C4-2B (cell line): Measurements from ENCODE around the gene MAMDC2.

Experiments
- H3K27ac ChIP-seq: fragments of 450-650 bp; 2 replicates; pipeline ENCODE4 v1.5.1; 2017
- CTCF ChIP-seq: fragments of 450-650 bp; conservative IDR thresholded peaks from 2 replicates; pipeline ENCODE4 v1.5.1; 2017; ENCODE audit warnings: mild to moderate bottlenecking
- ZFX ChIP-seq: fragments of 450-650 bp; IDR thresholded peaks from 2 replicates; pipeline ENCODE4 v1.6.1; 2017

The MAMDC2 gene

DNA sequence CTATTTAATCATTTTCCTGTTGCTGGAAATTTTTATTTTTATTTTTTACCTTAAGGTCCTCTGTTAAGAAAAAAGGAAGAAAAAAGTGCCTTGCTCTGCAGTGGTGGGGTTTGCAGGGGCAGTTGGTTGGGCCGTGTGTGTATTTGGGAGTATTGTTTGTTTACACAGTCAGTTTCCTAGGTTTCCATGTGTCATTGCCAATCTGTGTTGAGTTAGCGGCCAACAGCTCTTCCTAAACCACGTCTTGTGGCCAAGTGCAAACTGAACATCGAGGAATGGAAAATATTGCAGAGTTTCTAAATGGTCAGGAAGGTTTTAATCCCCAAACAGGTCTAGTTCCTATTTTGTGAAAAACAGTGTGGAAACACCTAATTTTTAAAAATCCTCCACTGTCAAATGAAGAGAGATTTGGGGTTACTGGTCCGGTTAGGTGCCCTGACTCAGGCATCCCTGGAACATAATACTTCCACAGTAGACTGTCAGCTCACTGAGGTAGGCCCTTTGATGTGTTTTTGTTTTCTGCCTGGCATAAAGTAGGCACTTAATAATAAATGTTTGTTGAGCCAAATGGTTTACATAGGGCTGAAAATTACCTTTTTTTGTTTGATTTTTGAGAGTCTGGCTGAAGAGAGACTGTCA, 37.0 kb downstream of the MAMDC2 start:
- TF ChIP-seq CTCF: no peak
- no peak overlapping the region for H3K27ac ChIP-seq

GRCh38 chr9:70081120-70081495, 37.5 kb downstream of the MAMDC2 start:
- TF ChIP-seq ZFX (no peak), CTCF (no peak)
- no peak overlapping the region for H3K27ac ChIP-seq

DNA sequence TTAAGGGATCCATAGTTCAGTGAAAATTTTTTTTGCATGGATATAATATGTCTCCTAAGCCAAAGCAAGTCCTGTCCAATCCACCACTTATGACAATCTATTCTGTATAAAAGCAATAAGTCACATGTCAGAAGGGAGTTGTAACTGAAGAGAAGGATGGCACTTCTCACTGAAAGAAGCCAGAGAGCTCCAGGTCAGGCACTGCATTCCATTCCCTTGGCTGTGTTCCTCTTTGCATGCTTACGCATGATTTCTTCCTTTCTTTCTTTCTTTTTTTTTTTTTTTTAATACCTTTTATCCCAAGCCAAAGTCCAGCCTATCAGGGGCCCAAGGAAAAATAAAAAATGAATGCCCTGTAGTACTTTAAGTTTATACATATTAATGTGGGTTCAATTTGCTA, 39.8 kb downstream of the MAMDC2 start:
- no peak overlapping the region for H3K27ac ChIP-seq
- TF ChIP-seq CTCF (no peak), ZFX (no peak)

- H3K27ac ChIP-seq: no peak overlapping the region
- TF ChIP-seq CTCF (no peak), ZFX (no peak)
Measured at GRCh38 chr9:70085241-70085640, 41.6 kb downstream of the MAMDC2 start.

- no peak for TF ChIP-seq ZFX
- H3K27ac ChIP-seq: no peak overlapping the region
Measured at GRCh38 chr9:70091103-70091502, 47.5 kb downstream of the MAMDC2 start.

GRCh38 chr9:70091572-70091971, 47.9 kb downstream of the MAMDC2 start:
- TF ChIP-seq CTCF (no peak), ZFX (no peak)

DNA sequence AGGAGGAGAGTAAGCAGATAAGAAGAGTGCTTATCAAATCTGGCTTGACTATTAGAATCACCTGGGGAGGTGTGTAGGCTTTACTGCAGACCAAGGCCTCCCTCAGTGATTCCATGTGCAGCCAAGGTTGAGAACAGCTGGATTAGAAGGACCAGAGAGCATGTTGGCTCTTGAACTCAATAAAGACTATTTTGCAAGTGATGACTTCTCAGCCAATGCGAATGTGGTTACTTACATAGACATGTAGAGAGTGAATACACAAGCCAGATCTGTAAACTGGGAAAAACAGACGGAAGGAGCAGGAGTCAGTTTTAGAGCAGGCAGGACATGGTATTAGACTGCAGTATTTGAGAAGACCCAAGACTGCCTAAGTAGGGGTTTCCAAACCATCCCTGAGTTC, 48.5 kb downstream of the MAMDC2 start:
- no peak overlapping the region for H3K27ac ChIP-seq
- TF ChIP-seq CTCF (no peak), ZFX (no peak)

More at GRCh38 chr9:70091572-70091971, 47.9 kb downstream of the MAMDC2 start:
- H3K27ac ChIP-seq: no peak overlapping the region

DNA sequence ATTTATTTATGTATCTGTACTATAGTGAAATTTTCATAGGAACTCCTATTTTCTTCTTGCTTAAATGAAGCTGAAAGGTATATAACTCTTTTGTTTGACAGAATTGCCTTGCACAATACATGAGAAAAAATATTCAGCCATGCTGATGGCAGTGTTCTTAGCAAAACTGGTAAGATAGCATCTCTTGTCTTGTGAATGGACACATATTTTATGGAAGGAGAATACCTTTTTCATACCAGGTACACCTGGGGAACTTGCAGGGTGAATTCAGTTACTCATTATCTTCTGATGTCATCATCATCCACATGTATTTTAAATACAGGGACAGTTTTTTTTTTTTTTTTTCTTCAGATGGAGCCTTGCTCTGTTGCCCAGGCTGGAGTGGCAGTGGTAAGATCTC, 49.4 kb downstream of the MAMDC2 start:
- TF ChIP-seq ZFX: no peak
- no peak for TF ChIP-seq CTCF

More for the DNA sequence above, 49.4 kb downstream of the MAMDC2 start:
- H3K27ac ChIP-seq: no peak overlapping the region
